GM18951 (cell line): Measurements from ENCODE around the gene UBE3D.

Experiments used
- POLR2A ChIP-seq: IDR thresholded peaks from 4 replicates; pipeline ENCODE4 v1.6.1; 2011; ENCODE audit warnings: mild to moderate bottlenecking; ENCODE audit not compliant: insufficient read length, insufficient read depth; ENCODE audit errors: extremely low read depth
- in situ Hi-C: fragments of 300-500 bp; cut with MboI; formaldehyde crosslinking; loops from one replicate; pipeline ENCODE4 v1.12.0; 2022; ENCODE audit warnings: low sequenced_read_pairs, mixed read lengths, inconsistent platforms; ENCODE audit not compliant: unreplicated experiment

UBE3D gene, protein sequence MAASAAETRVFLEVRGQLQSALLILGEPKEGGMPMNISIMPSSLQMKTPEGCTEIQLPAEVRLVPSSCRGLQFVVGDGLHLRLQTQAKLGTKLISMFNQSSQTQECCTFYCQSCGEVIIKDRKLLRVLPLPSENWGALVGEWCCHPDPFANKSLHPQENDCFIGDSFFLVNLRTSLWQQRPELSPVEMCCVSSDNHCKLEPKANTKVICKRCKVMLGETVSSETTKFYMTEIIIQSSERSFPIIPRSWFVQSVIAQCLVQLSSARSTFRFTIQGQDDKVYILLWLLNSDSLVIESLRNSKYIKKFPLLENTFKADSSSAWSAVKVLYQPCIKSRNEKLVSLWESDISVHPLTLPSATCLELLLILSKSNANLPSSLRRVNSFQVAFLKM

GRCh38 chr6:83065511-83066192 lies at the start of gene UBE3D:
Gene UBE3D (minus strand): TSS chr6:83065841. CDS start chr6:83065718, 123 bp downstream.
- in situ Hi-C loops, result loop anchor here (10.0 kb wide), 1 partner anchor 459 kb away; no protein-coding TSS in a partner anchor
- TF ChIP-seq POLR2A, result peak; percentile 85

DNA sequence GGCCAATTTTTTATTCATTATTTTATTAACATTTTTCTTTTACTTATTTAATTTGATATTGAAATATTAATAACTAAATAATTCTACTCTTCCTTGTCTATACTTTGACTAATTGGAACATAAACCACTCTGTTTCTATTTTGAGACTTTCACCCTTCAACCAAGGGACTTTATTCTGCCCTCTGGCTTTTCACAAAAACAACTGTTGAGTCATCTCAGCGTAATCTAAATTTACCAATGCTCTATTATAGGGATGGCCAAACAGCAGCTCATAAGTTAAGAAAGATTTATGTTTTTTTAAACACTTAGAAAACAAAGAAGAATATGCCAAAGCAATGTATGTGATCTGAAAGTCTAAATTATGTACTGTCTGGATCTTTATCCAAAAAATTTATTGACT lies 48.5 kb upstream of the UBE3D start:
- no peak for TF ChIP-seq POLR2A
- in situ Hi-C loops, result no loop called here

GRCh38 chr6:83113258-83113657 lies 47.6 kb upstream of the UBE3D start:
- in situ Hi-C loops, result no loop called here
- no peak for TF ChIP-seq POLR2A

GRCh38 chr6:83108378-83108777 lies 42.7 kb upstream of the UBE3D start:
- TF ChIP-seq POLR2A, result no peak
- in situ Hi-C loops, result no loop called here

DNA sequence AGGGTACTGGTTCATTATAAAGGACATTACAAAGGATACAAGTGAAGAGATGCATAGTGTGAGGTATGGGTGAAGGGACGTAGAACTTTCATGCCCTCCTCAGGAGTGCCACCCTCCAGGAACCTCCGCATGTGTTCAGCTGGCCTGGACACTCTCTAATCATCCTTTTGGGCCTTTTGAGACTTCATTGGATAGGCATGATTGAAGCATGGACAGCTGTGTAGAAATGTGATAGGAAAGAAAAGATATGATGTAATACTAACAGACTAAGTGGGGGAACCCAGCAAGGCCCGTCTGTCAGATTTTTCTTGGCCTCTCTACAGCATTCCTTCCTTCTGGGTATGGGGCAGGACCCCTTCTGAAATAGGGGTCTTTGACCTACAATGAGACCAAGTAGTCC lies 32.9 kb upstream of the UBE3D start:
- TF ChIP-seq POLR2A, result no peak
- in situ Hi-C loops, result no loop called here

- TF ChIP-seq POLR2A, result no peak
- in situ Hi-C loops, result no loop called here
Observed at GRCh38 chr6:83097675-83098074, 32.0 kb upstream of the UBE3D start.

- in situ Hi-C loops, result no loop called here
- no peak for TF ChIP-seq POLR2A
Observed at GRCh38 chr6:83097204-83097603, 31.6 kb upstream of the UBE3D start.

GRCh38 chr6:83096791-83097190 lies 31.1 kb upstream of the UBE3D start:
- in situ Hi-C loops, result no loop called here
- no peak for TF ChIP-seq POLR2A

- TF ChIP-seq POLR2A, result no peak
- in situ Hi-C loops, result no loop called here
Observed at GRCh38 chr6:83092756-83093399, 27.2 kb upstream of the UBE3D start.

DNA sequence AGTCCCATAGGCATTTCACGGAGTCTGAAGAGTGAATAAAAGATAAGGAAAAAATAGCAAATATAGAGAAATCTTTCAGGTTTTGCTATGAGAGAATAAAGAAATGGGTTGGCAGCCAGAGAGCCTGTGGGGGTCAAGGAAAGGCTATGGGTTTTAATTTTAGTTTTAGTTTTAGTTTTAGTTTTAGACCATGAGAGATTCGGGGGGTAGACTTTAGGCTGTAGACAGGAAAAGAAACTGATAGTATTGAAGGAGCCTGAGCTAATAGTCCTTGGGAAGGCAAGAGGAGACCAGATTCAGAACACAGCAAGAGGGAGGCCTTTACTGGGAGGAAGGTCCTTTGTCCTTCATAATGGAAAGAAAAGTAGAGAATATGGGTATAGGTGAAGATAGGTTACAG lies 21.1 kb upstream of the UBE3D start:
- in situ Hi-C loops, result no loop called here
- TF ChIP-seq POLR2A, result peak; percentile 11

GRCh38 chr6:83083476-83083875 lies 17.8 kb upstream of the UBE3D start:
- in situ Hi-C loops, result no loop called here
- TF ChIP-seq POLR2A, result no peak

DNA sequence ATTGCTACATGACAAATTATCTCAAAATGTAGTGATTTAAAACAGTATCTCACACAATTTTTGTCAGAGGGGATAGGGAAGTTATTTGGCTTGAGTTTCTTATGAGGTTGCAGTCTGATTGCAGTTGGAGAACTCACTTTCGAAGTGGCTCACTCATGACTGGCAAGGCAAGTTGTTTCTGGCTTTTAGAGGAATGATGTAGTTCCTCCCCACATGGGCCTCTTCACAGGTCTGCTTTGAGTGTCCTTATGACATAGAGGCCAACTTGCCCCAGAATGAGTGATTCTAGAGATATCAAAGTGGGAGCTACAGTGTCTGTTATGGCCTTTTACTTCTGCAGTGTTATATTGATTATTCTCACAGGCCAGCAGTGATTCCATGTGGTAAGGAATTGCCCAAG lies 8.0 kb upstream of the UBE3D start:
- TF ChIP-seq POLR2A, result no peak
- in situ Hi-C loops, result no loop called here

DNA sequence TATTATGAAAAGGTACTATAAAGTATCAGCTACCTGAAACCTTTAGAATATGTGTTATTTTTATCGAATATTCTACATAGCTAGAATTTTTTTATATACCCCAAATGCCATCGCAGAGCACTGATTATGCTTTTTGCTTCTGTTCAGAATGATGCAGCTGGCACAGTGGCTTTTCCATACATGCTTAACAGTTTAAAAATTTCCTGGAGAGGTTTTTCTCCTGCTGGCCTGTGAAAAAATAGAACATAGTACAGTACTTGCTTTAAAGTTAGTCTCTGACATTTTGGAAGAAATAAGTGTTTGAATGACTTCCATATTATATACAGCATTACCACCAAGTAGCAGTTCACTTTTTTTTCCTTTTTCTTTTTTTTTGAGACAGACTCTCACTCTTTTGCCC lies 7.1 kb upstream of the UBE3D start:
- no peak for TF ChIP-seq POLR2A
- in situ Hi-C loops, result no loop called here
